Aorta (tissue), 5 donors: ENCODE measurements around the gene PLEKHO2. TPM values are rescaled to one million over a fixed set of nuclear protein-coding genes. Genes with fewer than 3 reads are reported as not detected.
"Not testable (repeated sequence)": the region's sequence is repeated elsewhere in the genome, so short reads cannot be mapped to it uniquely, and the experiment has no call there.

Source experiments
- ATAC-seq: fragments of 200-7000 bp; cut with Tn5 transposase; one replicate; pipeline ENCODE4 v1.9.1; 2022; ENCODE audit warnings: moderate library complexity; ENCODE audit not compliant: low FRiP score
- DNase-seq, 2 donors: peaks; one replicate each; pipeline ENCODE4 v3.0.0-alpha.2; 2020
- H3K27ac ChIP-seq, 2 donors: one replicate each; pipeline ENCODE4 v1.5.1; 2013; ENCODE audit warnings: low read length in 2 of 2, mild to moderate bottlenecking in 2 of 2, moderate library complexity in 2 of 2, control low read depth in 1 of 2, inconsistent platforms in 1 of 2, low read depth in 1 of 2
- H3K27me3 ChIP-seq, 2 donors: one replicate each; pipeline ENCODE4 v1.6.1; 2013; ENCODE audit warnings: control low read depth in 1 of 2, low read length in 1 of 2, mild to moderate bottlenecking in 1 of 2, moderate library complexity in 1 of 2; ENCODE audit not compliant: insufficient read depth in 2 of 2, control insufficient read depth in 1 of 2
- H3K36me3 ChIP-seq, 2 donors: one replicate each; pipeline ENCODE4 v1.6.1; 2013; ENCODE audit warnings: control low read depth in 1 of 2, low read length in 1 of 2, mild to moderate bottlenecking in 1 of 2; ENCODE audit not compliant: insufficient read depth in 2 of 2, control insufficient read depth in 1 of 2
- H3K4me1 ChIP-seq, 2 donors: one replicate each; pipeline ENCODE4 v1.6.1; 2013; ENCODE audit warnings: low read length in 2 of 2, control low read depth in 1 of 2, mild to moderate bottlenecking in 1 of 2, moderate library complexity in 1 of 2; ENCODE audit not compliant: insufficient read depth in 2 of 2, control insufficient read depth in 1 of 2
- H3K4me3 ChIP-seq, 2 donors: one replicate each; pipeline ENCODE4 v1.5.1; 2013; ENCODE audit warnings: low read length in 2 of 2, control low read depth in 1 of 2, mild to moderate bottlenecking in 1 of 2
- H3K9me3 ChIP-seq: one replicate; pipeline ENCODE4 v1.6.1; 2013; ENCODE audit warnings: mild to moderate bottlenecking, low read length; ENCODE audit not compliant: control insufficient read depth
- WGBS, 2 donors: extraction: QIAGEN DNeasy Blood & Tissue Kit; methylation state at CpG; one replicate each; pipeline ENCODE4 v1.1.7; 2013; 5-methylcytosine and 5-hydroxymethylcytosine counted together
- intact Hi-C, 2 donors: fragments of 100-400 bp; cut with DNase I; formaldehyde crosslinking; loops; one replicate each; pipeline versions ENCODE4 v1.14.2 to v1.15.0; 2022
- polyA plus RNA-seq, 2 donors: library from polyadenylated mRNA; stranded (reverse); fragments of 200-250 nt; gene quantifications; one replicate each; pipeline ENCODE4 v1.2.3, GENCODE V29; 2013
- total RNA-seq, 2 donors: library from RNA; stranded (reverse); fragmentation: NEBNext Ultra II Directional; extraction: Animal tissue kit (Norgen Biotek cat#: 25700); gene quantifications; one replicate each; pipeline ENCODE4 v1.2.1, GENCODE V29; 2021
- donor health status: healthy with polysubstance abuse.
- donor health status: Bipolar disorder and iron deficiency.
- donor health status: DM: no; HTN: no; CAD: no.
- donor health status: DM: no; HTN: no; CAD: no.
- donor health status: DM: yes; HTN: yes; CAD: no.

Gene PLEKHO2
- total and polyA plus RNA-seq, 4 donors: 12.2 to 50.4 (median 29.9) TPM

DNA sequence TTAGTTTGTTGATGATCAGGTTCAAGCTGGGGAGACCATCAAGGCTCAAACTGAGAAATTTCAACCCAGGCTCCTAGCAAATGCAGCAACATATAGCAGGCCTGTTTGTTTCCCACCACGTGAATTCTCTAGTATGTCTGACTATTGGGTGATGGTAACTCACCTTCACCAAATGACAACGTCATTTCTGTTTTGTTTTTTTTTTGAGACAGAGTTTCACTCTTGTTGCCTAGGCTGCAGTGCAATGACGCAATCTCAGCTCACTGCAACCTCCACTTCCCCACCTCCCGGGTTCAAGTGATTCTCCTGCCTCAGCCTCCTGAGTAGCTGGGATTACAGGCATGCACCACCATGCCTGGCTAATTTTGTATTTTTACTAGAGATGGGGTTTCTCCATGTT lies 26.8 kb upstream of the PLEKHO2 start:
- H3K27me3 ChIP-seq, H3K27ac ChIP-seq, H3K4me3 ChIP-seq, H3K4me1 ChIP-seq, ATAC-seq, H3K36me3 ChIP-seq, DNase-seq, H3K9me3 ChIP-seq: not testable (repeated sequence)
- 84 to 86% methylated on average over 4 of the region's 4 CpGs for WGBS, 2 donors
- intact Hi-C loops: loop anchor here in 1 of 2 donors (5.0 kb wide), 1 partner anchor 128 kb away; no protein-coding TSS in a partner anchor

DNA sequence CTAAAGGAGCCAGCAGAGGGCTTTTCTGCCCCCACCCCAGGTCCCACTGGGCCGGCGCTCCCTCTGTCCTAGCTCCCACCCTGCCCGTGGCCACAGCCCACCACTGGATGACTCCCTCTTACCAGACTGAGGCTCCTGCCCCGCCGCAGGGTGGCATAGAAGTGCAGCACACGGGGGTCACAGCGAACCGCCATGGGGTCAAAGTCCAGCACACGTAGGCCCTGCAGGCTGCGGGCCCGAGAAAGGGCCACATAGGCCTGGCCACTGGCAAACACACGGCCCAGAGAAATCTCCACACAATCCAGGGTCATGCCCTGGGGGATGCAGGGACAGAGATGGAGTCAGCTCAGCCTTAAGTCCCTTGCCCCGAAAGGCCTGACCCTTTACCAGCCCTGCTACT lies 25.3 kb upstream of the PLEKHO2 start:
- no peaks in the 10 kb centered on the region for H3K4me1 ChIP-seq
- no peaks in the 10 kb centered on the region for H3K27me3 ChIP-seq
- H3K36me3 ChIP-seq: no peaks in the 10 kb centered on the region
- H3K4me3 ChIP-seq: no peak overlapping the region
- ATAC-seq (no peak), DNase-seq (no peak)
- H3K9me3 ChIP-seq: no peaks in the 10 kb centered on the region
- intact Hi-C loops: no loop called here
- H3K27ac ChIP-seq: no peak overlapping the region
- WGBS, 2 donors: 86 to 94% methylated on average over 12 to 13 of the region's 13 CpGs

DNA sequence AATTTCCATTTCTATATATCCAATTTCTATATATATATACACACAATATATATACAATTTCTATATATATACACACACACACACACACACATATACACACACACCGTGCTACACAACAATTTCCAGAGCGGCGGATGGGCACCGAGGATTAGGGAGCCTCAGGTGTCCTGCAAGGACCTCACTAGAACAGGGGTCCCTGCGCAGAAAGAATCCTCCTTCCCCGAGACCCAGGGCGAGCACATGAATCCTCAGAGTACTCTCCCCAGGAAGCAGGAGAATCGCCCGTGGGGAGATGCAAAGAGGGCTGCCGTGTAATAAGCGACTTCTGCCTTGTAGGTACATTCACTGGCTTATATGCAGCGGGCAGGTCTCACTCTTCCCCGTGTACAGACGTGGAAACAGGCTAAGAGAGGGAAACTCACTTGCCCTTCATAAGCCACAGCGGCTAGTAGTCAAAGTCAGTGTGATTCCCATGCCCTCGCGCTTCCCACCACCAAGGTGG lies 16.7 kb upstream of the PLEKHO2 start:
- DNase-seq (no peak), ATAC-seq (no peak)
- Histone ChIP-seq H3K36me3 (no peaks in the 10 kb centered on the region), H3K4me3 (peak overlapping the region in 1 of 2 donors; percentile 49), H3K9me3 (no peaks in the 10 kb centered on the region), H3K27me3 (no peaks in the 10 kb centered on the region), H3K27ac (no peak overlapping the region), H3K4me1 (no peaks in the 10 kb centered on the region)
- intact Hi-C loops: no loop called here
- WGBS, 2 donors: 2 to 3% methylated on average over 17 of the region's 17 CpGs

DNA sequence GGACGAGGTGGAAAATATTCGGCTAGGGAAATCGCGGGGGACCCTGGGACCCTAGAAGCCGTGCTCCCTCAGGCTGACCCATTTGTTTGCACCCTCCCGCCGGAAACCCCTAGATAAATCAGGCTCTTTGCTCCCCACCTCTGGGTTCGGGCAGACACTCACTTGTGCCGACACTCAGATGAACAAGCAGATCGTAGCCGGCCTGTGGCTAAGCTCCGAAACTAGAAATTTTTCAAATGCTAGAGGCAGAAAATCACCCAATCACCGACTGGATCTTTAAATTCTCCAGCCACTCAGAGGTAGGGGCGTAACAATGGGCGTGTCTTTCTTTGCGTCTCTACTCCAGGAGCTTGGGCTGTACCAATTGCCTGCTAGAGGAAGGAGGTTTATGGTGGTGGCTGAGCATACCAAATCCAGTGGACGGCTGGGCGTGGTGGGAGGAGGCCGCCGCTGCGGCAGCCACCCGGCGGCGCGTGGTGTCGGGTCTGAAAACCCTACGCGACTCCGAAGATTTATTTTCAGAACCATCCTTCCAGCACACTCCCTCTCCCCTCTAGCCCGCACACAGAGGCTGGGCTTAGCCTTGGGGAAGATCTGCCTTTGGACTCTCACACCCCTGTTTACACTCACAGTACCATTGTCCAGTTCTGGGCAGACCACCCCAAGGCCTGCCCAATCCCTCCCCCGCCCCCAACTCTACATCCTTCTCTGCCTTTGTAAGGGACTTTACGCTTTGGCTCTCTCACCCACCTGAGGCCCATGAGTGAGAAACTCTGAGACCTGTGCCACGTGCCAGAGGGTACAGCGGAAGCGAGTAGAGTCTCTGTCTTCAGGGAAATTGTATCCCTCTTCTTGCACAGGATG lies 16.1 kb upstream of the PLEKHO2 start, which contains the start of gene PIF1:
TSS of gene PIF1 (minus strand) at position 217 of the 864 bp plus-strand sequence. CDS start 1,312 bp downstream, outside the sequence.
- Histone ChIP-seq H3K36me3 (no peaks in the 10 kb centered on the region), H3K4me3 (peak within 1 kb of the TSS in 1 of 2 donors; percentile 49), H3K4me1 (no peaks in the 10 kb centered on the region), H3K27ac (no peak within 1 kb of the TSS), H3K27me3 (no peaks in the 10 kb centered on the region), H3K9me3 (no peaks in the 10 kb centered on the region)
- WGBS, 2 donors: 3 to 4% methylated on average over 35 of the region's 35 CpGs
- DNase-seq: peak; percentile 91 to 93
- intact Hi-C loops: no loop called here
- ATAC-seq: peak; percentile 97

DNA sequence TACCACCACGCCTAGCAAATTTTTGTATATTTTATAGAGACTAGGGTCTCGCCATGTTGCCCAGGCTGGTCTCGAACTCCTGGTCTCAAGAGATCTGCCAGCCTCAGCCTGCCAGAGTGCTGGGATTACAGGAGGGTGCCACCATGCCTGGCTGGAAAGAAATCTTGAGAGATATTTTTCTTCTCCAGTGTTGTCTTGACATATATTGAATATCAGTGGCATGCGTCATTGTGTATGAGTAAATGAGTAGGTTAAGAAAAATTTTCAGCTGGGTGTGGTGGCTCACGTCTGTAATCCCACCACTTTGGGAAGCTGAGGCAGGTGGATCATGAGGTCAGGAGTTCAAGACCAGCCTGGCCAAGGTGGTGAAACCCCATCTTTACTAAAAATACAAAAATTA lies 12.7 kb upstream of the PLEKHO2 start:
- no peaks in the 10 kb centered on the region for H3K36me3 ChIP-seq
- no peak overlapping the region for H3K27ac ChIP-seq
- H3K4me3 ChIP-seq: no peak overlapping the region
- DNase-seq: no peak
- no peaks in the 10 kb centered on the region for H3K27me3 ChIP-seq
- 89% methylated on average over 5 of the region's 5 CpGs for WGBS, 2 donors
- H3K4me1 ChIP-seq: no peaks in the 10 kb centered on the region
- no peaks in the 10 kb centered on the region for H3K9me3 ChIP-seq
- ATAC-seq: no peak
- intact Hi-C loops: no loop called here

DNA sequence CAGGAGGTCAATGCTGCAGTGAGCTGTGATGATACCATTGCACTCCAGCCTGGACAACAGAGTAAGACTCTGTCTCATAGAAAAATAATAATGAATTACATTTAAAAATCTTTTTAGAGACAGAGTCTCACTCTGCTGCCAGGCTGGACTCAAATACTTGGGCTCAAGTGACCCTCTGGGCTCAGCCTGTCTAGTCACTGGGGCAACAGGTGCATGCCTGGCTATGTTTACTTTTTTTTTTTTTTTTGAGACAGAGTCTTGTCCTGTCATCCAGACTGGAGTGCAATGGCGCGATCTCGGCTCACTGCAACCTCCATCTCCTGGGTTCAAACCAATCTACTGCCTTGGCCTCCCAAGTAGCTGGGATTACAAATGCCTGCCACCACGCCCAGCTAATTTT lies 8.0 kb upstream of the PLEKHO2 start:
- Histone ChIP-seq H3K4me1 (no peaks in the 10 kb centered on the region), H3K27ac (no peak overlapping the region), H3K4me3 (no peak overlapping the region), H3K9me3 (no peaks in the 10 kb centered on the region), H3K36me3 (no peaks in the 10 kb centered on the region), H3K27me3 (no peaks in the 10 kb centered on the region)
- DNase-seq (no peak), ATAC-seq (no peak)
- intact Hi-C loops: no loop called here
- WGBS, 2 donors: 96 to 100% methylated on average over 4 of the region's 4 CpGs

DNA sequence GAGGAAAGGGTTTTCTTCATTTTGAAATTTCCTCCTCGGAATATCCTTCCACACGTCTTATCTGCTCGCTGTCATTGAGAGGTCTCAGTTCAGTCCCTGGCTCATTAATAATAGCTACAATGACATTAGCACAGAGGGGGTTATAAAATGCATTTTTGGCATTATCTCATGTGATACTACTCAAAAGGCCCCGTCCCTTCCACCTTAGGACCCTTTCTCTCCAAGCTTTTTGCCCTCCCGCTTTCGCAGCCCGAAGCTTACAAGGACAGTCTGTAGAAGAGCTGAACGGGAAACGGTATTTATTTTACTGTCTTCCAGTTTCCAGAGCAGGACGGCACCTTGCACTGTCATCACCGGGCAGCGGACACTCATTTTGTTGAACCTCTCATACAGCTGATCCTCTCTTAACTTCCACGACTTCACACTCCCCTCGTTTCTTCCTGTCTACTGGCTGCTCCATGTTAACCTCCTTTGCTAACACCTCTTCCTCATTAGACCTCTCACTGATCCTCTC lies 5.6 kb upstream of the PLEKHO2 start:
- no peaks in the 10 kb centered on the region for H3K36me3 ChIP-seq
- H3K4me1 ChIP-seq: no peaks in the 10 kb centered on the region
- peak overlapping the region in 1 of 2 donors; percentile 20 for H3K27ac ChIP-seq
- no peak for ATAC-seq
- WGBS, 2 donors: 33 to 48% methylated on average over 14 of the region's 14 CpGs
- no peak for DNase-seq
- intact Hi-C loops: no loop called here
- H3K4me3 ChIP-seq: no peak overlapping the region
- H3K27me3 ChIP-seq: no peaks in the 10 kb centered on the region
- no peaks in the 10 kb centered on the region for H3K9me3 ChIP-seq

DNA sequence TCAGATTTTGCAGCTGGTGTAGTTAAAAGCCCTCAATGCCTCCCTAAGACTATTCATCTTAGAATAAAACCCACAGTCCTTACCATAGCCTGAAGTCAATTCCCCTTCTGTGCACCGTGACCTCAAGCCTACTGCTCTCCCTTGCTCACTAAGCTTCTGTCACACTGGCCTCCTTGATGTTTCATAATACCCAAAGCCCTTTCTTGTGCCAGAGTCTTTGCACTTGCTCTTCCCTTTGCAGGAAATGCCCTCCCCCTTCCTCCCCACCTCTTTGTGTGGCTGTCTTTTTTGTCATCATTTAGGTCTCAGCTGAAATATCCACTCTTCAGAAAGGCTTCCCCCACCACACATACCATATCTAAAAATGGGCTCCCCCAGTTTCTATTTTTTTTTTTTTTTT lies 4.2 kb upstream of the PLEKHO2 start:
- Histone ChIP-seq H3K27ac (no peak overlapping the region), H3K27me3 (no peaks in the 10 kb centered on the region), H3K36me3 (no peaks in the 10 kb centered on the region), H3K4me1 (no peaks in the 10 kb centered on the region), H3K9me3 (no peaks in the 10 kb centered on the region), H3K4me3 (no peak overlapping the region)
- ATAC-seq (no peak), DNase-seq (no peak)
- 94 to 95% methylated on average over 1 of the region's 1 CpG for WGBS, 2 donors
- intact Hi-C loops: no loop called here

DNA sequence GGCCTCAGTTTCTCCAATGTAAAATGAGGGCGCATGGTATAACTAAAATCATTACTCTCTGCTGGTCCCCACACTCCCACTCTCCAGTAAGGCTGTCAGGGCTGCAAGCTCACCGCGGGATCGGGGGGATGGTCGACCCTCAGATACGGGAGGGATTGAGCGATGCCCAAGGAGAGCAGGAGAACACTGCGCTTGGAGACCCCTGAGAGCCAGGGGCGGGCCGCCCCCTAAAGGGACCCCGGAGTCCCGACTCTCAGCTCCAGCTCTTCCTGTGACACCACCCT lies 713 bp upstream of the PLEKHO2 start:
- DNase-seq (no peak), ATAC-seq (no peak)
- Histone ChIP-seq H3K27ac (peak overlapping the region in 1 of 2 donors; percentile 89), H3K36me3 (no peaks in the 10 kb centered on the region), H3K27me3 (no peaks in the 10 kb centered on the region), H3K9me3 (no peaks in the 10 kb centered on the region), H3K4me3 (peak overlapping the region; percentile 16 to 58), H3K4me1 (no peaks in the 10 kb centered on the region)
- intact Hi-C loops: loop anchor here (5.0 to 10.0 kb wide), 2 partner anchors 51 to 144 kb away; partner anchors contain the start of gene SPG21 (in 1 of the 2)
- 0 to 2% methylated on average over 12 of the region's 12 CpGs for WGBS, 2 donors
